Type B pancreatic cell (in vitro differentiated cells): ENCODE results near the gene MYO16. TPM values are rescaled to one million over a fixed set of nuclear protein-coding genes. Genes with fewer than 3 reads are reported as not detected.

Source experiments
- DNase-seq: peaks from one replicate; pipeline ENCODE4 v3.0.0; 2021; ENCODE audit warnings: mixed read lengths; ENCODE audit not compliant: unreplicated experiment; ENCODE audit errors: extremely low spot score
- H3K27ac Mint-ChIP-seq: 2 replicates; pipeline ENCODE4 v1.8.0; 2021; ENCODE audit warnings: mild to moderate bottlenecking, mixed read lengths
- H3K27me3 Mint-ChIP-seq: 2 replicates; pipeline ENCODE4 v1.8.0; 2021; ENCODE audit warnings: mixed read lengths
- H3K36me3 Mint-ChIP-seq: 2 replicates; pipeline ENCODE4 v1.8.0; 2021; ENCODE audit warnings: mixed read lengths
- H3K4me1 Mint-ChIP-seq: one replicate; pipeline ENCODE4 v1.8.0; 2021; ENCODE audit warnings: mixed read lengths; ENCODE audit not compliant: unreplicated experiment
- H3K4me3 Mint-ChIP-seq: 2 replicates; pipeline ENCODE4 v1.8.0; 2021; ENCODE audit warnings: mild to moderate bottlenecking, mixed read lengths
- H3K9me3 Mint-ChIP-seq: 2 replicates; pipeline ENCODE4 v1.8.0; 2021; ENCODE audit warnings: mixed read lengths
- CTCF ChIP-seq: fragments of 200-600 bp; sonication (generic); conservative IDR thresholded peaks from 2 replicates; pipeline ENCODE4 v1.5.0; 2021; ENCODE audit warnings: antibody characterized with exemption, mild to moderate bottlenecking
- total RNA-seq: library from RNA; stranded (reverse); gene quantifications from 2 replicates; pipeline ENCODE4 v1.2.1, GENCODE V29; 2021; ENCODE audit warnings: low replicate concordance

The MYO16 gene
- total RNA-seq, 1 donor from 2014 or later, result 1.5 TPM

GRCh38 chr13:109010912-109011311 lies 381.5 kb downstream of the MYO16 start:
- no peak for TF ChIP-seq CTCF
- H3K9me3 Mint-ChIP-seq, result no peaks in the 10 kb centered on the region
- H3K4me1 Mint-ChIP-seq, result peaks cover 11% of the 10 kb centered on the region
- no peak for DNase-seq
- no peaks in the 10 kb centered on the region for H3K36me3 Mint-ChIP-seq
- no peak overlapping the region for H3K27ac Mint-ChIP-seq
- H3K4me3 Mint-ChIP-seq, result no peak overlapping the region
- no peaks in the 10 kb centered on the region for H3K27me3 Mint-ChIP-seq

- H3K4me3 Mint-ChIP-seq, result no peak overlapping the region
- H3K27ac Mint-ChIP-seq, result no peak overlapping the region
- H3K27me3 Mint-ChIP-seq, result no peaks in the 10 kb centered on the region
- no peak for TF ChIP-seq CTCF
- no peaks in the 10 kb centered on the region for H3K36me3 Mint-ChIP-seq
- H3K4me1 Mint-ChIP-seq, result peaks cover 11% of the 10 kb centered on the region
- H3K9me3 Mint-ChIP-seq, result no peaks in the 10 kb centered on the region
- no peak for DNase-seq
These were observed 382.7 kb downstream of the MYO16 start for GRCh38 chr13:109012115-109012514.

- no peaks in the 10 kb centered on the region for H3K27me3 Mint-ChIP-seq
- no peak overlapping the region for H3K4me3 Mint-ChIP-seq
- H3K36me3 Mint-ChIP-seq, result no peaks in the 10 kb centered on the region
- TF ChIP-seq CTCF, result no peak
- H3K4me1 Mint-ChIP-seq, result no peaks in the 10 kb centered on the region
- no peak overlapping the region for H3K27ac Mint-ChIP-seq
- no peaks in the 10 kb centered on the region for H3K9me3 Mint-ChIP-seq
- DNase-seq, result no peak
These were observed 392.1 kb downstream of the MYO16 start for GRCh38 chr13:109021558-109021957.

- H3K4me1 Mint-ChIP-seq, result no peaks in the 10 kb centered on the region
- DNase-seq, result no peak
- no peak overlapping the region for H3K27ac Mint-ChIP-seq
- H3K4me3 Mint-ChIP-seq, result no peak overlapping the region
- H3K27me3 Mint-ChIP-seq, result no peaks in the 10 kb centered on the region
- no peak for TF ChIP-seq CTCF
- H3K9me3 Mint-ChIP-seq, result no peaks in the 10 kb centered on the region
- no peaks in the 10 kb centered on the region for H3K36me3 Mint-ChIP-seq
These were observed 395.2 kb downstream of the MYO16 start for GRCh38 chr13:109024611-109025010.

- TF ChIP-seq CTCF, result no peak
- no peaks in the 10 kb centered on the region for H3K36me3 Mint-ChIP-seq
- no peak overlapping the region for H3K27ac Mint-ChIP-seq
- H3K4me1 Mint-ChIP-seq, result no peaks in the 10 kb centered on the region
- no peaks in the 10 kb centered on the region for H3K27me3 Mint-ChIP-seq
- no peak overlapping the region for H3K4me3 Mint-ChIP-seq
- DNase-seq, result no peak
- no peaks in the 10 kb centered on the region for H3K9me3 Mint-ChIP-seq
These were observed 396.9 kb downstream of the MYO16 start for GRCh38 chr13:109026266-109026665.

GRCh38 chr13:109028624-109029023 lies 399.2 kb downstream of the MYO16 start:
- H3K36me3 Mint-ChIP-seq, result no peaks in the 10 kb centered on the region
- H3K27me3 Mint-ChIP-seq, result no peaks in the 10 kb centered on the region
- no peak overlapping the region for H3K4me3 Mint-ChIP-seq
- DNase-seq, result no peak
- H3K4me1 Mint-ChIP-seq, result no peaks in the 10 kb centered on the region
- H3K9me3 Mint-ChIP-seq, result no peaks in the 10 kb centered on the region
- no peak for TF ChIP-seq CTCF
- no peak overlapping the region for H3K27ac Mint-ChIP-seq
